Tibial nerve (tissue), 4 donors: ENCODE data around the gene LMX1B. TPM values are rescaled to one million over a fixed set of nuclear protein-coding genes. Genes with fewer than 3 reads are reported as not detected.

Experiments used
- DNase-seq, 2 donors: peaks; one replicate each; pipeline ENCODE4 v3.0.0-alpha.2; 2019; ENCODE audit warnings: low spot score in 2 of 2
- H3K27ac ChIP-seq, 4 donors: fragments of 200-600 bp; sonication (generic) in 3 of 4; one replicate each; pipeline ENCODE4 v1.5.1; 2017 to 2019; ENCODE audit warnings: mild to moderate bottlenecking in 1 of 4
- H3K27me3 ChIP-seq, 2 donors: fragments of 200-600 bp; sonication (generic) in 1 of 2; one replicate each; pipeline versions ENCODE4 v1.5.1 to v1.6.0; 2017 to 2019
- H3K36me3 ChIP-seq, 3 donors: fragments of 200-600 bp; sonication (generic); one replicate each; pipeline ENCODE4 v1.5.1; 2018 to 2019
- H3K4me1 ChIP-seq, 4 donors: fragments of 200-600 bp; sonication (generic) in 3 of 4; one replicate each; pipeline ENCODE4 v1.5.1; 2017 to 2019
- H3K4me3 ChIP-seq, 4 donors: fragments of 200-600 bp; sonication (generic) in 3 of 4; one replicate each; pipeline ENCODE4 v1.5.1; 2017 to 2019; ENCODE audit warnings: mild to moderate bottlenecking in 1 of 4, moderate library complexity in 1 of 4
- H3K9me3 ChIP-seq, 4 donors: fragments of 200-600 bp; sonication (generic) in 3 of 4; one replicate each; pipeline ENCODE4 v1.5.1; 2017 to 2019
- CTCF ChIP-seq, 5 experiments: fragments of 200-600 bp in 3 of 5; fragments of 450-650 bp in 2 of 5; sonication (generic) in 3 of 5; IDR thresholded peaks; one replicate each; pipeline ENCODE4 v1.5.1; 2016 to 2019; ENCODE audit warnings: antibody characterized with exemption in 5 of 5, mild to moderate bottlenecking in 3 of 5, moderate library complexity in 2 of 5
- EP300 ChIP-seq, 2 donors: sonication (generic); formaldehyde crosslinking; IDR thresholded peaks; one replicate each; pipeline ENCODE4 v1.6.1; 2017; ENCODE audit warnings: antibody characterized with exemption in 2 of 2, mild to moderate bottlenecking in 1 of 2
- POLR2A ChIP-seq, 2 donors: fragments of 450-650 bp; IDR thresholded peaks; one replicate each; pipeline ENCODE4 v1.6.1; 2017; ENCODE audit warnings: antibody characterized with exemption in 2 of 2, mild to moderate bottlenecking in 2 of 2, moderate library complexity in 2 of 2
- WGBS, 2 donors: methylation state at CpG; one replicate each; pipeline ENCODE4 v1.1.5; 2018; 5-methylcytosine and 5-hydroxymethylcytosine counted together
- total RNA-seq, 4 donors: library from RNA; depleted of rRNA; stranded (reverse); fragments of >200 nt; gene quantifications; one replicate each; pipeline ENCODE4 v1.1.0, GENCODE V29; 2016

The LMX1B gene
- total RNA-seq, 4 donors from 2014 or later = 0.60 to 1.5 (median 0.78) TPM; not detected in 1

DNA sequence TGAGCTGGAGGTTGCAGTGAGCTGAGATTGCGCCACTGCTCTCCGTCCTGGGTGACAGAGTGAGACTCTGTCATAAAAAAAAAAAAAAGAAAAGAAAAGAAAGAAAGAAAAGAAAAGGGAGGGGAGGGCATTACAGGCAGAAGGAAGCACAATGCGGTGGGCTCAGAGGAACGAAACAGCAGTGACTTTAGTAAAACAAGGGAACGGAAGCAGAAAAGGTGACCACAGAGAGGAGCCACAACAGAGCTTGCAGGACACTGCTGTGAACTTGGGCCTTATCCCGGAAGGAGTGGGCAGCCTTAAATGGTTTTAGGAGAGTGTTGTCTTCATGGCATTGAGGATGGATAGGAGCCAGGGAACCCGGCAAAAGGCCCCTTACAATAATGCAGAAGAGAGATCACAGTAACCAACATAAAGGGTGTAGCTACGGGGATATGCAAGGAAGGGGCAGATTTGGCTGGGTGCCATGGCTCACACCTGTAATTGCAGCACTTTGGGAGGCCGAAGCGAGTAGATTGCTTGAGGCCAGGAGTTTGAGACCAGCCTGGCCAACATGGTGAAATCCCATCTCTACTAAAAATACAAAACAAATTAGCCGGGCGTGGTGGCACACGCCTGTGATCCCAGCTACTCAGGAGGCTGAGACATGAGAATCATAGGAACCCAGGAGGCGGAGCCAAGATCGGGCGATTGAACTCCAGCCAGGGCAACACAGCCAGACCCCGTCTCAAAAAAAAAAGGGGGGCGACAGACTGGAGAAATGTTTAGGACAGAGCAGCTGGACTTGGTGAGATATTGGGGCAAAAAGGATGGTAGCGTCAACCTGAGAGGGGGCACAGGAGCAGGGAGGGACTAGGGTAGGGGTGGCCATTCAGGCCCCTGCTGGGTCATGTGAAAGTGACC, 107.2 kb downstream of the LMX1B start:
- 87% methylated on average over 19 of the region's 19 CpGs for WGBS, 2 donors
- TF ChIP-seq CTCF (IDR thresholded peaks at IDR 0.05) (no peak), POLR2A (IDR thresholded peaks at IDR 0.05) (no peak), EP300 (IDR thresholded peaks at IDR 0.05) (no peak)
- Histone ChIP-seq H3K4me1 (peaks cover 0 to 29% (median 8%) of the 10 kb centered on the region in 4 donors), H3K4me3 (no peak overlapping the region), H3K36me3 (no peaks in the 10 kb centered on the region), H3K27ac (no peak overlapping the region), H3K27me3 (peaks cover 0 to 79% of the 10 kb centered on the region in 2 donors), H3K9me3 (no peaks in the 10 kb centered on the region)
- no peak for DNase-seq

- no peak for DNase-seq
- no peaks in the 10 kb centered on the region for H3K9me3 ChIP-seq
- H3K36me3 ChIP-seq = no peaks in the 10 kb centered on the region
- peaks cover 0 to 29% (median 8%) of the 10 kb centered on the region in 4 donors for H3K4me1 ChIP-seq
- peak overlapping the region in 1 of 4 donors; percentile 64 for H3K4me3 ChIP-seq
- 91% methylated on average over 4 of the region's 4 CpGs for WGBS, 2 donors
- peaks cover 0 to 84% of the 10 kb centered on the region in 2 donors for H3K27me3 ChIP-seq
- no peak for TF ChIP-seq POLR2A (IDR thresholded peaks at IDR 0.05)
- TF ChIP-seq CTCF (IDR thresholded peaks at IDR 0.05) = no peak
- H3K27ac ChIP-seq = no peak overlapping the region
Observed at GRCh38 chr9:126721564-126721981, 107.8 kb downstream of the LMX1B start.

DNA sequence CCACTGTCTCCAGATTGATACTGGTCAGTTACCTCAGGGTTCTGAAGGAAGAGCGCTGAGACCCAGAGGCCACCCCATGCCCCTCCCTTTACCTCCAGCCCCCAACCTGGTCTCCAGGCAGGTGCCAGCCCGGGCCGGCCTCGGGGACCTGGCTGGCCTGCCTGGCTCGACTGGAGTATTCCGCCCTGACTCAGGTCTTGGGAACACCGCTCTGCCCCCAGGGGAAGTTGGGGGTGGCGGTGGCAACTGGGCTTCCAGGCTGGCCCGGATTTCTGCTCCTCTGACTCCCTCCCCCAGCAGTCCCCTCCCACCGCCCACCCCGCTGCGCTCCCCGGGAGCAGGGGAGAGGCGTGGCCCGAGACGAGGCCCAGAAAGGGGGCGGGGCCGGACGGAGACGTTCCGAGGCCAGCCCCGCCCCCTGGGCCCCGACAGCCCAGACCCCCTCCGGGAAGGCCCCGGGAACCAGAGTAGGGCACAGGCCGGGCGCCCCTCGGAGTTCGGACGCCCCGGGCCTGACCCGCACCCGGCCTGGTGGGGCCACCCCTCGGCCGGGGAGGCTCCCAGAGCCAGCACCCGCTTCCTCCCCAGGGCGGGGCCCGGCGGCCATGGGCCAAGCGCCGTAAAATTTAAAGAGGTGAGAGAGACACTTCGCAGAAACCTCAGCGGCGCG, 108.7 kb downstream of the LMX1B start:
- Histone ChIP-seq H3K9me3 (no peaks in the 10 kb centered on the region), H3K4me3 (peak overlapping the region; percentile 30 to 66 (median 52)), H3K4me1 (peaks cover 0 to 29% (median 8%) of the 10 kb centered on the region in 4 donors), H3K36me3 (no peaks in the 10 kb centered on the region), H3K27me3 (peaks cover 0 to 81% of the 10 kb centered on the region in 2 donors), H3K27ac (peak overlapping the region in 2 of 4 donors; percentile 81 to 96)
- WGBS, 2 donors = 1 to 2% methylated on average over 5 to 29 of the region's 45 CpGs
- DNase-seq = peak; percentile 29 to 59
- TF ChIP-seq CTCF (IDR thresholded peaks at IDR 0.05) (no peak), EP300 (IDR thresholded peaks at IDR 0.05) (no peak), POLR2A (IDR thresholded peaks at IDR 0.05) (peak in 1 of 2 donors; percentile 17)

DNA sequence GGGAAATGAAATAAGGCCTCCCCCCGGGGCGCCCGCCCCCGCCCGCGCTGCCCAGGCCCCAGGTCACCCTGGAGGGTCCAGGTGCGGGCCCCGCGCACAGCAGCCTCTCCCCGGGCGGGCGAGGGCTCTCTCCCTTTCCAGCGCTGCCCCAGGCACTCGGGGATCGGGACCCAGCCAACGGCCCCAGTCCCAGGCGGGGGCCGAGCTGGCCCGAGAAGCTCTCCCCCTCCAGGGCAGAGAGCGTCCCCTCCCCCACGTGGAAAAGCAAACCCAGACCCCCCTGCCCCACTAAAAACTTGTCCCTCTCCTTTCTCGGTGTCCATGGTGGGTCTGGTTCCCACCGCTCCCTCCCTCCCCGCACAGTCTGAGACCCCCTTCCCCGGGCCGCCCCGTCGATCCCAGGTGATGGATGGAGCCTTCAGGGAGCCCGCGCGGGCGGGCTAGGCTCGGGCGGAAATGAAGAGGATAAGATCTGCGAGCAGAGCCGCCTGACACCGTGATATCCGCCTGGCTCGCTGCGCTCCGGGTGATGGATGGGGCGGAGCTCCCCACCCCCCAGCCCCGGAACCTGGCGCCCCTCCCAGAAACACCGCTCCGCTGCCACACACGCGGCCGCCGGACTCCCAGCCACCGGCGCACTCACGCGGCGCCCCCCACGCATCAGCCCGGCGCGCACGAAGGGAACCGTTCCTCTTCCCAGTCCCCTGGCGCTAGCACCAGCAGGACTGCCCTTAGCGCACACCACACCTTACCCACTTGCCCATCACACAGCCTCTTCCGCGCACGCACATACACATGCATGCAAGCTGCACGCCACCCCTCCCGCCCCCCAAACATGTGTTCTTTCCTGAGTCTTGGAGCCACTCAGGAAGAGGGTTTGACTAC, 109.4 kb downstream of the LMX1B start:
- 3 to 9% methylated on average over 26 to 49 of the region's 68 CpGs for WGBS, 2 donors
- TF ChIP-seq EP300 (IDR thresholded peaks at IDR 0.05) (no peak), POLR2A (IDR thresholded peaks at IDR 0.05) (peak in 1 of 2 donors; percentile 6)
- H3K27ac ChIP-seq = peak overlapping the region in 2 of 4 donors; percentile 81 to 96
- peak overlapping the region; percentile 30 to 66 (median 52) for H3K4me3 ChIP-seq
- H3K4me1 ChIP-seq = peaks cover 0 to 29% (median 8%) of the 10 kb centered on the region in 4 donors
- H3K36me3 ChIP-seq = no peaks in the 10 kb centered on the region
- H3K9me3 ChIP-seq = no peaks in the 10 kb centered on the region
- DNase-seq = peak in 1 of 2 donors; percentile 7
- peaks cover 0 to 82% of the 10 kb centered on the region in 2 donors for H3K27me3 ChIP-seq

DNA sequence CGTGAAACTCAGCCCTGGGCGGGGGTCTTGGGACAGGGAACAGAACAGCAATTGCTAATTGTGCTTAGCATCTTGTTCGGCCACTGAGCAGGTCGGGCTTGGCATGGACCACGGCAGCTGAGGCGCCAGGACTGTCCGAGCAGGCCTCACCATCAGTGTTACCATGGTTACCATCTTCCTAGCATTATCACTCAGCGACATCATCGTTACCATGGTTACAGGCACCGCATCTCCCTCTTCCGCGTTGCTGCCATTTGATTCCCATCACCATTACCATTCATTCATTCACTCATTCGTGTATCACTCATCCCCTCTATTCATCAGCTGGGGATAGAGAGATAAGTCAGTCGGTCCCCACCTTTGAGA, 110.1 kb downstream of the LMX1B start:
- Histone ChIP-seq H3K4me1 (peaks cover 0 to 29% (median 8%) of the 10 kb centered on the region in 4 donors), H3K36me3 (no peaks in the 10 kb centered on the region), H3K27me3 (peaks cover 0 to 82% of the 10 kb centered on the region in 2 donors), H3K4me3 (peak overlapping the region in 1 of 4 donors; percentile 66), H3K9me3 (no peaks in the 10 kb centered on the region), H3K27ac (no peak overlapping the region)
- WGBS, 2 donors = 30 to 41% methylated on average over 14 of the region's 14 CpGs
- TF ChIP-seq CTCF (IDR thresholded peaks at IDR 0.05) (no peak), EP300 (IDR thresholded peaks at IDR 0.05) (no peak), POLR2A (IDR thresholded peaks at IDR 0.05) (no peak)
- peak in 1 of 2 donors; percentile 3 for DNase-seq
